ENCODE measurements around the gene SLCO3A1.

DNA sequence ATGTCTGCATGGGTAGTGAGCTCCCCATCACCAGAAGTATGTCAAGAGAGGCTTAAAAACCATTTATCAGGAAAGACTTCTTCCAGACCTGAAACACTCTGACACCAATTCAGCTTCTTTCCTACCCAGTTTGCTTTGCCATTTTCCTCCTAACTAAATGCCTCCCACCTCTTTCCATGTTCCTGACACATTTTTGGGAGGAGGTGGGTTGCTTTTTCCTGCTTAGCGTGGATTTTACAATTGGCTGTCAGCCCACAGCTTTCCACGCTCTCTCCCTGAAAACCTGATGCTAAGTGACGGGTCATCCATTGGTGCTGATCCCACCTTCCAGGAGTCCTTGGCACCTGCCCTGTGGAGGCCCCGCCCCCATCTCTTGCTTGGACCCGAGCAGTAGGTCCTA lies 275.3 kb downstream of the SLCO3A1 start:
- TF ChIP-seq TEAD4 (CRISPR knock-in tag; IDR thresholded peaks at IDR 0.05) (no peak), NR2C2 (CRISPR knock-in tag; IDR thresholded peaks at IDR 0.05) (no peak), CREM (CRISPR knock-in tag; IDR thresholded peaks at IDR 0.05) (no peak), ZNF512 (CRISPR knock-in tag; IDR thresholded peaks at IDR 0.05; ENCODE audit: borderline replicate concordance) (no peak), IRF1 (CRISPR knock-in tag; IDR thresholded peaks at IDR 0.05) (no peak), CBFB (CRISPR knock-in tag; IDR thresholded peaks at IDR 0.05; ENCODE audit: low read depth) (no peak), JUN (CRISPR knock-in tag; IDR thresholded peaks at IDR 0.05) (no peak), ETV6 (CRISPR knock-in tag; IDR thresholded peaks at IDR 0.05) (no peak), ZBTB21 (CRISPR knock-in tag; IDR thresholded peaks at IDR 0.05; ENCODE audit: borderline replicate concordance) (no peak), CTCF (IDR thresholded peaks at IDR 0.05) (no peak)
- TF ChIP-seq, protein P1, sequence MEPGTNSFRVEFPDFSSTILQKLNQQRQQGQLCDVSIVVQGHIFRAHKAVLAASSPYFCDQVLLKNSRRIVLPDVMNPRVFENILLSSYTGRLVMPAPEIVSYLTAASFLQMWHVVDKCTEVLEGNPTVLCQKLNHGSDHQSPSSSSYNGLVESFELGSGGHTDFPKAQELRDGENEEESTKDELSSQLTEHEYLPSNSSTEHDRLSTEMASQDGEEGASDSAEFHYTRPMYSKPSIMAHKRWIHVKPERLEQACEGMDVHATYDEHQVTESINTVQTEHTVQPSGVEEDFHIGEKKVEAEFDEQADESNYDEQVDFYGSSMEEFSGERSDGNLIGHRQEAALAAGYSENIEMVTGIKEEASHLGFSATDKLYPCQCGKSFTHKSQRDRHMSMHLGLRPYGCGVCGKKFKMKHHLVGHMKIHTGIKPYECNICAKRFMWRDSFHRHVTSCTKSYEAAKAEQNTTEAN (CRISPR knock-in tag; IDR thresholded peaks at IDR 0.05) = no peak
